GM18907 (cell line): ENCODE results near the gene UBAP1L.
A peak's percentile ranks its signal among the peaks of the same experiment; 100 is the strongest.

ENCODE experiments used
- ATAC-seq: cut with Tn5 transposase; IDR thresholded peaks from one replicate; pipeline ENCODE4 v1.9.1; 2021; ENCODE audit warnings: mild to moderate bottlenecking, moderate library complexity; ENCODE audit not compliant: unreplicated experiment

The UBAP1L gene

DNA sequence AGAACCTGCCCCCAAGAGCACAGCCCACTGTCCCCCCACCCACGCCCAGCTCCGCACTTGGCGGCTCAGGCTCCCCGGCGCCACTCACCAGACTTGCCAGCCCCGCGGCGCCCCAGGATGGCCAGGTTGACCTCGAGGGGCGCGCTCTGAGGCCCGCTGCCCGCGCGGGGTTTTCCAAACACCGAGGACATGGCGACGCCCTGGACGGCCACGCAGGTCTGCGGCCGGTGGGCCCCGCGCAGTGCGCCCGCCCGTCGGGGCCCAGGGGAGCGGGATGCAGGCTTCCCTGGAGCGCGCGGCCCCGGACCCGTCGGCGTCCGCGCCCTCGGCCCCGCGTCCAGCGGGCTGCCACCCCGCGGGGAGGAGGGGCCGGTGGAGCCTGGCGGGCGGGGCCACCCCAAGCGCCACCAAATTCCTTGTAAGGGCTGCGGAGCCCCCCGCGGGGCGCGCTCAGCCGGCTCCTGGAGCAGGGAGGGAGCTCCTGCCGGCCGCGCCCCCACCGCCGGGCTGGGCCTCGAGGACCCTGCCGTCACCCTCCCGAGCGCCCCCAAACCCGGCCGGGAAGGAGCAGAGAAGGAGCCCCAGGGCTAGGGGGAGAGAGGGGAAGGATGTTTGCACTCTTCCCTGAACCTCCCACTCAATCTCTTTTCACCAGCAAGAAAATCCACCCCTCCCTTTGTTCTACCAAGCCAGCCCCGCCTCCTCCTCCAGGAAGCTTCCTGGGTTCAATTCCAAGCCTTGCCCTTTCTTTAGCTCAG, 47.2 kb downstream of the UBAP1L start, which contains the start of gene RASL12:
Gene RASL12 (minus strand): TSS at position 347 of the 758 bp plus-strand sequence. CDS start 156 bp downstream, at position 191.
- no peak for ATAC-seq

- no peak for ATAC-seq
These were observed 47.7 kb downstream of the UBAP1L start for GRCh38 chr15:65067317-65067644.

GRCh38 chr15:65066635-65067316, 48.2 kb downstream of the UBAP1L start:
- ATAC-seq: no peak

DNA sequence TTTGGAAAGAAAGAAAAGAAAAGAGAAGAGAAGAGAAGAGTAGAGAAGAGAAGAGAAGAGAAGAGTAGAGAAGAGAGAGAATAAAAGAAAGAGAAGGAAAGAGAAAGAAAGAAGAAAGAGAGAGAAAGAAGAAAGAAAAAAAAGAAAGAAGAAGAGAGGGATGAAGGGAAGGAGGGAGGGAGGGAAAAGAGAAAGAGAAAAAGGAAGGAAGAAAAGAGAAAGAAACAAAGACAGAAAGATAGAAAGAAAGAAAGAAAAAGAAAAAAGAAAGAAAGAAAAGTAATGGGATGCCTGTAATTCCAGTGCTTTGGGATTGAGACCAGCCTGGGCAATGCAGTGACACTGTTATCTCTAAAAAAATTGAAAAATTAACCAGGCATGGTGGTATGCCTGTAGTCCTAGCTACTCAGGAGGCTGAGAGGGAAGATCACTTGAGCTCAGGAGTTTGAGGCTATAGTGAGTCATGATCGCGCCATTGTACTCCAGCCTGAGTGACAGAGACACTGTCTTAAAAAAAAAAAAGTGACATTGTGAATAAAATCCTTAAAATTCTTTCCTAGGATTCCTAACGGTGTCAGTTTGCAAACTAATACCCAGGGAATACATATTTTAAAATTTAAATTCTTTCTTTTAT, 48.9 kb downstream of the UBAP1L start:
- ATAC-seq: no peak

- no peak for ATAC-seq
These were observed 52.3 kb downstream of the UBAP1L start for GRCh38 chr15:65062726-65063125.

DNA sequence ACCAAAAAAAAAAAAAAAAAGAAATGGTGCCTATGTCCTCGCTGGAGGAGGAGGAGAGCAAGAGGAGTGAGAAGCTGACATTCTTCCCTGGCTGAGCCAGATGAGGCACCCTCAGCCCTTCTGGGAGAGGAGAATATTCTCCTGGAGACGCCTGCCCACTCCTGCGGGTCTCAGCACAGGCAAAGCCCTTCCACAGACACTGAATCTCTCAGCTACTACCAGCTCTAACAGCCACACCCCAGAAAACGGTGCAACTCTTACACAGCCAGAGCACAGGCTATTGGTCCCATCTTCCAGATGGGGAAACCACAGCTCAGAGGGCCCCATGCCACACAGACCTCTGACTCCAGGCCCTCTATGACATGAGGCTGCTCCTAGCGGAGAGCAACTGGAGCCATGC, 52.9 kb downstream of the UBAP1L start:
- ATAC-seq: no peak

DNA sequence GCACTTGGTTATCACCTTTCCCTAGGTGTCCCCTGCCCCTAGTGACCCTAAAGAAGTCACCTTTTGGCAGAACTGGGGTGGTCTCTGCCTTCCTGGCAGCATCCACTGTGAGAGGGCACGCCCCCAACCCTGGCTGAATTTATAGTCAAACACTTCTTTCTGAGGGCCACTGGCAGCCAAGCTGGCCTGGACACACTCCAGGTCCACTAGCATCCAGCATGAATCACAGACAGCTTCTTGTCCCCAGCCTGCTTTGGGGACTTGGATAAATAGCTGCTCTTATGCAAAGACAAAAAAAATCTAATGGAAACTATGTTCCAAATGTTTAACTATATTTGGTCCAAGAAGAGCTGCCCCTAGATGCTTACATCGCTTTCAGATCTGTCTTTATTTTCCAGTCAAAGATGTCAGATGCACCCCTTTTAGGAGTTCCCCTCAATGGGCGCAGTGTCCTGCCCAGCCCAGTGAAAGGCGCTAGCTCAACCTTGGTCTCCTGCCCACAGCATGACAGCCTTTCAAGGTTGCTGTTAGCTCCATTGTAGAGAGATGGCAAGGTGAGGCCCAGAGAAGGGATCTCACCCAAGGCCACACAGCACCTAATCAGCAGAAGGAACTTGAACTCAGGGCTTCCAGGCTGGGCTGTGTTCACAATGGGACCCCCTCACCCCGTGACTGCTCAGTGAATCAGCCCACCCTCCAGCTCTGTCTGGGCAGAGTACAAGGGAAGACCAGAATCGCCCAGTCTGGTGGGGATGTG, 54.2 kb downstream of the UBAP1L start:
- no peak for ATAC-seq

DNA sequence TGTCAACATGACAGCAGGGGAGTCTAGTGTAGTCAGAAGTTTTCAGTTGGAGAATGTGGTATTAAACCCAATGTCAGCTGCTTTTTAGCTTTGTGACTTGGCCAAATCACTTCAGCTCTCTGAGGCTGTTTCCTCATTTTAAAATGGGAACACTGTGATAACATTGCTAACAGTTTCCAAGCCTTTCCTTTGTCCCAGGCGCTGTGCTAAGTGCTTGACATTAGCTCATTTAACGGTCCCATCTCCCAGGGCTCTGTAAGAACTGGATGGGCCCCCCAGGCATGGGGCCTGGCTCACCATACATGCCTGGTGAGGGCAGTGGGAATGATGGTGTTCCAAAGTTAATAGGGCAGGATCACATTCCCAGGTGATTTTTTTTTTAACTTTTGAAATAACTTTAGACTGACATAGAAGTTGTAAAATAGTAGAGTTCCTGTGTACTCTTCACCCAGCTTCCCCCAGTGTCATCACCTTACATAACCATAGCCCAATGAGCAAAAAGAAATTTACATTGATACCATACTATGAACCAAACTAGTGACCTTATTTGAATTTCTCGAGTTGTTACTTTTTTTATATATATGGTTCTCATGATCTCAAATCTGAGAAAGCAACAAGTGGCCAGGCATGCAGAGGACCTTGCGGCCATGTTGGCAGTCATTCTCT, 54.9 kb downstream of the UBAP1L start:
- no peak for ATAC-seq

GRCh38 chr15:65059369-65059750, 55.6 kb downstream of the UBAP1L start:
- ATAC-seq: no peak

- no peak for ATAC-seq
These were observed 56.3 kb downstream of the UBAP1L start for GRCh38 chr15:65058394-65059368.

DNA sequence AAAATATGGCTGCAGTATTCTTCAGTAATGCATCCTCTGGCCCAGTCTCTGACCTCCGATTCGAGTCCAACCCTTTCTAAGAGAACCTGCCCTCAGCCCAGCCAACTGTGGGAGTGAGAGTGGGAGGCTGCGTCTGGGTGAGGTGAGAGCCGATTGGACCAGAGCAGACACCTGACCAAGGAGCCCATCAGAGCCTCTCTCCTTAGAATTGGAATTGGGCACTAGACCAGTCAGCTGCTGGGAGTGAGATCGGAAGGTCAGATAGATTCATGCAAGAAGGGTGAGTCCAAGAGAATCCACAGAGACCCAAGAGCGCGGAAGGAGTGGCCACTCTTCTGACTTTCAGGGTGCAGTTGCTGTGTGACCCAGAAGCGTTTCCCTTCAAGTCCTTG, 57.5 kb downstream of the UBAP1L start:
- ATAC-seq: no peak

GRCh38 chr15:65056868-65057548, 58.0 kb downstream of the UBAP1L start:
- ATAC-seq: no peak

DNA sequence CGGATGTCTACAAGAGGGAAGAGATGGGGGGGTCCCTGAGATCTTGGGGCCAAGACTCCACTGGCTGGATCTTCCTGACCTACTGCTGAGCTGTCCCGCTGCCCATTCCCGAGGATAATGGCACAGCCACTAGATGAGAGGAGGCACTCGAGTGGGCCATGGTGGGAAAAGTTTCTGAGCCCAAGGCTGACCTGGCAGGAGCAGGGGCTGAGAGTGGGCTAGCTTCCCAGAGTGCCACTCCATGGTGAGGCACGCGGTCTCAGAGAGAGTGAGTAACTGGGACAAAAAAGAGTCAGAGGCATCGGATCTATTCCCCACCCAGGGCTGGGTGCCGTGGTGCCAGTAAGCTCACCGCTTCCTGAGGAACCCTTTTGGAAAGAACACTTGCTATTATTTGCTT, 58.9 kb downstream of the UBAP1L start:
- no peak for ATAC-seq

DNA sequence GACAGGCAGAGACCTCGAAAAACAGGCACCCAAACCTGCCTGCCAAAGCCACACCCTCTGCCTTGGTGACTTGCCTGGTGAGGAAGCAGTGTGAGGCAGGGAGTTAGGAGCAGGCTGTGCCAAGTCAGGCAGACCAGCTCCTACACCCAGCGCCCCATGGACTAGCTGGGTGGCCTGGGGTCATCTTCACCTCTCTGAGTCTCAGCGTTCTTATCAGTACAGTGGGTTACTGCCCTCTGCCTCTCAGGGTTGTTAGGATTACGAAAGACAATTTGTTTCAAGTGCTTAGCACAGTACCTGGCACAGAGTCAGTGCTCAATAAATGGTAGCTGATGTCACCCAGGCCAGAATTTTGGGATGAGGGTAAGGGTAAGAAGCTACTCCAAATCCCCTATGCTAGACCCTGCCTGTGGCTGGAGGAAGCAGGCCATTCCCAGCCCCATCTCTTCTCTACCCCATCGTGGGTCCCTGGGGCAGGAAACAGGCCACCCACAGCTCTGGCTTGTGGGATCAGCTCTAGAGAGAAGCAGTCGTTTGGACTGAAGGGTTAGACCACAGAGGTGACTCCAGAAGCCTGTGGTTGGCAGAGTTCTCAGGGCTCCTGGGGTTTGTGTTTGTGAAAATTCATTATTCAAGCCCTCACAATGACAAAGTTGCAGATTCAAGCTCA, 59.7 kb downstream of the UBAP1L start:
- no peak for ATAC-seq

- peak; percentile 43 for ATAC-seq
These were observed 60.4 kb downstream of the UBAP1L start for GRCh38 chr15:65054333-65055200.

DNA sequence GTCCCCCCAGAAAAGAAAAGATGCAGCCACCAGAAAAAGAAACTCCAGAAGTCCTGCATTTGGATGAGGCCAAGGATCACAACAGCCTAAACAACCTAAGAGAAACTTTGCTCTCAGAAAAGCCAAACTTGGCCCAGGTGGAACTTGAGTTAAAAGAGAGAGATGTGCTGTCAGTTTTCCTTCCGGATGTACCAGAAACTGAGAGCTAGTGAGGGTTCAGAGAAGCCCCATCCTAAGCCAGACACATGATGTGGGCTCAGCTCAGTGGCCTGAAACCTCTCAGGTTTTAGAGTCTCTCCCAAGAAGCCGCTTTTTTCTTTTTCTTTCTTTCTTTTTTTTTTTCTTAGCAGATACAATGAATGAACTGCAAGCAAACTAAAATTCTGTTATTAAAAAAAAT, 62.0 kb downstream of the UBAP1L start:
- ATAC-seq: no peak

DNA sequence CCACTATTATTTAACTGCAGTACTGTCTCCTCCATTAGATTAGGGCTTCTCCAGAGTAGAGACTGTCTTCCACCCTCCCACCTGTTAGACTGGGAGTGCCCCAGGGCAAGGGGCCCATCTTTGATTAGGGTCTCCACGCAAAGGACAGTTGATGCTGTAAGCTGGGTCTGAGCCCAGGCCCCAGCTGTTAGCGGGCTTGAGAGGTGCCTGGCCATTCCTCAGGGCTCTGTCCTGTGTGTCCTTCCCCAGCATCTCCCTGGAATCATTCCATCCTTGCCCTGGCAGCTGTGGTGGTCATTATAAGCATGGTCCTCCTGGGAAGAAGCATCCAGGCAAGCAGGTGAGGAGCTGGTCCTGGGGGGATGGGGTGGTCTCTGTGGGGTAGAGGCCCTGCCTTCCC, 63.7 kb downstream of the UBAP1L start:
- ATAC-seq: no peak

DNA sequence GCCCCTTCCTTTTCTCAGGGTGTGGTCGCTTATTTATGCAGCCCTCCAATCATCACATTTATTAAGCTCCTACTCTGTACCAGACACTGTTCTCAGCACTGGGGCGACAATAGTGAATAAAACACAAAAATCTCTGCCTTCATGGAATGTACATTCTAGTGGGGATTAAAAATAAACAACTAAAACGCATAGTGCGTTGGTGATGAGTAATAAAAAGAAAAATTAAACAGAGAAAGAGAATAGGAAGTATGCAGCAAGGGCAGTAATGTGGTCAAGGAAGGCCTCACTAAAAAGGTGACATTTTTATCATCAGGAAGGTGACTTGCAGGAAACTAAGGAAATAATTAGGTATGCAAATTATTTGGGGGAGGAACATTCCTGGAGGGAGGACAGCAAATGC, 64.7 kb downstream of the UBAP1L start:
- ATAC-seq: no peak
